ENCODE results near the gene LRRC34.

Gene LRRC34

GRCh38 chr3:169813278-169813677 is 574 bp upstream of the LRRC34 start:
- no peak for DNase-seq

GRCh38 chr3:169811631-169812331 is 923 bp downstream of the LRRC34 start:
- DNase-seq: peak; percentile 79

GRCh38 chr3:169809230-169809795 is 3.4 kb downstream of the LRRC34 start:
- no peak for DNase-seq

- no peak for DNase-seq
Measured at GRCh38 chr3:169804681-169805080, 8.0 kb downstream of the LRRC34 start.

GRCh38 chr3:169792359-169792758 is 20.3 kb downstream of the LRRC34 start:
- DNase-seq: no peak

- peak; percentile 16 for DNase-seq
Measured at GRCh38 chr3:169790687-169791429, 21.8 kb downstream of the LRRC34 start.

GRCh38 chr3:169790219-169790618 is 22.5 kb downstream of the LRRC34 start:
- no peak for DNase-seq

GRCh38 chr3:169787791-169788190 is 24.9 kb downstream of the LRRC34 start:
- DNase-seq: no peak

- no peak for DNase-seq
Measured at GRCh38 chr3:169787120-169787519, 25.6 kb downstream of the LRRC34 start.

- no peak for DNase-seq
Measured at GRCh38 chr3:169781209-169781855, 31.4 kb downstream of the LRRC34 start.

GRCh38 chr3:169780742-169781141 is 32.0 kb downstream of the LRRC34 start:
- DNase-seq: no peak

GRCh38 chr3:169777822-169778221 is 34.9 kb downstream of the LRRC34 start:
- no peak for DNase-seq

GRCh38 chr3:169774186-169774585 is 38.5 kb downstream of the LRRC34 start:
- DNase-seq: no peak

GRCh38 chr3:169772897-169773816 is 39.5 kb downstream of the LRRC34 start, which contains the start of gene MYNN:
TSS of gene MYNN (plus strand) at chr3:169773396. CDS start at chr3:169774296, 900 bp downstream.
- peak; percentile 88 for DNase-seq

- peak; percentile 68 for DNase-seq
Measured at GRCh38 chr3:169772305-169772896, 40.3 kb downstream of the LRRC34 start.

- peak; percentile 65 for DNase-seq
Measured at GRCh38 chr3:169771497-169772304, 41.0 kb downstream of the LRRC34 start.

- DNase-seq: peak; percentile 46
Measured at GRCh38 chr3:169769287-169770181, 43.2 kb downstream of the LRRC34 start, which contains the start of gene ACTRT3. TSS of gene ACTRT3 (minus strand) at chr3:169769561. CDS start at chr3:169769520, 41 bp downstream.

GRCh38 chr3:169764882-169765612 is 47.7 kb downstream of the LRRC34 start, which contains the start of gene TERC:
TSS of gene TERC (minus strand) at chr3:169765060.
- peak; percentile 91 for DNase-seq
